HG03442 (cell line): Measurements from ENCODE around the gene SH2D4B.

ENCODE experiments used
- ATAC-seq: cut with Tn5 transposase; IDR thresholded peaks from one replicate; pipeline ENCODE4 v1.9.1; 2021; ENCODE audit warnings: mild to moderate bottlenecking, moderate library complexity; ENCODE audit not compliant: unreplicated experiment

Gene SH2D4B

DNA sequence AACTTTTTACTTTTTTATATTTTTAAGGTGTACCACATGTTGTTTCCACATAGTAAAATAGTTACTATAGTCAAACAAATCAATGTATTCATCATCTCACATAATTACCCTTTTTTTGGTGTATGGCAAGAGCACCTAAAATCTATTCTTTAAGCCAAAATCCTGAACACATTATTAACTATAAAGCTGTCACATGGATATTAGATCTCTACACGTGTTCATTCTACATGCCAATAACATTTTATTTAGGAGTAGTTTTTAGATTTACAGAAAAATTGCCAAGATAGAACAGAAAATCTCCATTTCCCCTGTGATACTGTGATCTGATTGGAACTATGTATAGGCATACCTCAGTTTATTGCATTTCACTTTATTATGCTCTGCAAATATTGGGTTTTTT is 137.1 kb downstream of the SH2D4B start:
- ATAC-seq, result no peak

GRCh38 chr10:80681142-80681541 is 143.4 kb downstream of the SH2D4B start:
- no peak for ATAC-seq

- peak; percentile 71 for ATAC-seq
These were observed 146.6 kb downstream of the SH2D4B start for GRCh38 chr10:80684259-80684658.

DNA sequence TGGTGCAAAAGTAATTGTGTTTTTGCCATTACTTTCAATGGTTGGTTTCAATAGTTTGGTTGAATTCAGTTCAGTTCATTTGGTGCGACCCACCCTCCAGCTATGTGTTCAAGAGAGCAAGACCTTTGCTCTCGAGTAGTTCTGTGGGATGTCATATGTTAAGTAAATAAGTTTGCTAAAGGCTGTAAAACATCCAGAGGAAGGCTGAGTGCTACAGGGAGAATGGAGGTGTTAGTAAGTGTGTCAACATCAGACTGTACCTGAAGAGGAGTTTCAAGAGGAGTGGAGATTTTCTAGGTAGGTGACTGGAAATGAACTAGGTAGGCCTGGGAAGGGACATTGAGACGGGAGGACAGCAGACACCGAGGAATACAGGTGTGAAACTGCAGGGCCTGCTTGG is 147.7 kb downstream of the SH2D4B start:
- no peak for ATAC-seq

DNA sequence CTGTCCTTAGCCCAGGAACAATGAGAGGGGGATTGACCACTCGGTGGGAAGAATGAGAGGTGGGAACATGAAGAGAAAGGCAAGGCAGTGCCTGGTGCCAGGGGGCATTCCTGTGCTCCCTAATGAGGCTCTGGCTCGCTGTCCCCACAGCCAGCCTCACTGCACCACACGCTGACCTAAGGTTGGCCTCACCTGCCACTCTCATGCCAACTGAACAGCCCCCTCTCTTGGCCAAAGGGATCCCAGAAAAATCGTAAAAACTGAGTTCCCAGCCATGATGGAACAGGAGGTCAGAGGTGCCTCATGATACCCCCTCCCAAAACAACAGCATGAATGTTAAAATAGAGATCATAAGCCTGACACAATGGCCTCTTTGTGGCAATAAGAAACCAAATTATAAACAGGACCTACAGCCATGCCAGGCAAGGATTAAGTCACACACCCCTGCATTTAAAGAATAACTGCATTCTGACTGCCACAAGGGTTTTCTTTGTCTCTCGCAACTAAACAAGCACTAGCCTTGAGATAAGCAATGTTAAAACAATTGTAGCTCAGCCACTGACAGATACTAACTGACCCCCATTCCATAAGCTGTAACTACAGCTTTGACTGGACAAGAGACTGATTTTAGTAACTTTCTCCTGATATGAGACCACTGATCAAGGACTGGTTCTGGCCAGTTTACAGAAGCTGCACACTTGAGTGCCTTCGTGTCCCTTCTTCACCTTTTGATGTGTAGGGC is 149.2 kb downstream of the SH2D4B start:
- ATAC-seq, result no peak

DNA sequence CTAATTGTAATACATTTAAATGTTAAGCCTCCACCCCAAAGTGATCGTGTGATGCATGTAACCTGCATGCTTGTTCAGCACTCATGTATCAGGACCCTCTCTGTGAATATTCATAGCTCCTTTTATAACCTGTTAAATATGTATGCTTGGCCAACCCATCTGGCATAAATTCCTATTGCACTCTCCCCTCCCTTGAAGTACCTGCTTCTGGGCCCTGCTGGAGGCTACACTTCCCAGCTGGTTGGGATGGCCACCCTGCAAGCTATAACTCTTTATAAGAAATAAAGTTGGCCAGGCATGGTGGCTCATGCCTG is 149.7 kb downstream of the SH2D4B start:
- no peak for ATAC-seq

DNA sequence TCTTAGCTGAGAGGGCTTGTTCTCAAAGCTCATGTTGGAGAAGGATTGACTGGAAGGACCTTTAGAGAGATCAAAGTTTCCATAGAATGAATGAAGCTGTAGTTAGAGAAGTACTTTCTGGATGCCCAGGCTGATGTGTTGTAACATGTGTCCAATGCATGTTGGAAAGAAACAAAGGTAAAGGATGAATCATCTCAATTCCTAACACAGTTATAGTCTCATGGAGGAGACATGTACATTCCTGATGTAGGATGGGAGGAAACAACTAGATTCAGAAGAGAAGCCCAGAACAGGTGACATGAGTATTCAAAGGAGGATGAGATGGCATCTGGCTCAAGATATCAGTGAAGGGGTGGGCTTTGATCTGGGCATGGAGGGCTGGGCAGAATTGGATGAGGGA is 152.7 kb downstream of the SH2D4B start:
- no peak for ATAC-seq

- ATAC-seq, result no peak
These were observed 153.7 kb downstream of the SH2D4B start for GRCh38 chr10:80691441-80691840.

GRCh38 chr10:80693565-80693964 is 155.9 kb downstream of the SH2D4B start:
- ATAC-seq, result no peak

DNA sequence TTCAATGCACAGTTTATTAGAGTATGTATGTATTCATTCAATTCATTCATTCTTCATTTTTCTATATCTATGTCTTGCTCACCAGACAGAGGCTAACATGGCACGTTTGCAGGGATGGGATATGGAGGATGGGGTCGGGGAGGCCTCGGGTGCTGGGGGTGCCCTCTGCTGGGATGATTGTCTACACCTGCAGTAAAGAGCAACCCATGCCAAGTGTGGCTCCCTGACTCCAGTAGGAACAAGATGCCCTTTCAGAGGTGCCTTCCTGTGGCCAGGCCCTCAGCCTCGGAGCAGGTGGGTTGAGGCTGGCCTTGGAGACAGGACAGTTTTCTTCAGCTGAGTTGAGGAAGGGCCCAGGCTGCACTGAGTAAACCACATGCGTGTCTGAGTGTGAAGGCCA is 157.2 kb downstream of the SH2D4B start:
- ATAC-seq, result no peak
